ENCODE results near the gene SCN11A. TPM values are rescaled to one million over a fixed set of nuclear protein-coding genes. Genes with fewer than 3 reads are reported as not detected.
A peak's percentile ranks its signal among the peaks of the same experiment; 100 is the strongest.

SCN11A gene
- polyA plus RNA-seq, 3 donors: not detected

- no peaks in the 10 kb centered on the region for H3K36me3 ChIP-seq (replicated peaks in 1 of 2; ENCODE audit: control insufficient read depth in 1 of 2, insufficient read depth in 2 of 2, low read length in 2 of 2)
- H3K27me3 Mint-ChIP-seq (ENCODE audit: low read depth in 3 of 3): peaks cover 2 to 7% (median 3%) of the 10 kb centered on the region in 3 donors
- WGBS (ENCODE audit: insufficient coverage): no CpG with 5 or more reads among the region's 3 CpGs
- no peaks in the 10 kb centered on the region for H3K9me3 ChIP-seq (replicated peaks in 1 of 2; ENCODE audit: control insufficient read depth in 1 of 2, insufficient read depth in 1 of 2, low read length in 2 of 2)
- no peak overlapping the region for H3K4me2 ChIP-seq (replicated peaks; ENCODE audit: extremely low read depth, low read length, poor library complexity, severe bottlenecking)
- intact Hi-C loops (cut with micrococcal nuclease): loop anchor here in 1 of 2 donors (5.0 kb wide), 1 partner anchor 506 kb away; no protein-coding TSS in a partner anchor
- H3K4me3 Mint-ChIP-seq: no peak overlapping the region
- H3K9ac ChIP-seq (ENCODE audit: insufficient read depth, low read length, poor library complexity, severe bottlenecking): no peak overlapping the region
- no peak for DNase-seq
- H2AFZ ChIP-seq (ENCODE audit: insufficient read depth, low read depth, low read length, poor library complexity, severe bottlenecking): no peak overlapping the region
- no peaks in the 10 kb centered on the region for H3K9me3 Mint-ChIP-seq
- H3K4me1 Mint-ChIP-seq: peaks cover 8% of the 10 kb centered on the region
- no peak overlapping the region for H3K27ac ChIP-seq (ENCODE audit: low read depth in 1 of 2, low read length in 2 of 2)
- H3K79me2 ChIP-seq (ENCODE audit: insufficient read depth, low read length): no peaks in the 10 kb centered on the region
- no peak overlapping the region for H3K4me3 ChIP-seq (replicated peaks in 1 of 3; ENCODE audit: low read depth in 2 of 3, low read length in 3 of 3)
- no peaks in the 10 kb centered on the region for H3K27me3 ChIP-seq (ENCODE audit: control insufficient read depth in 2 of 2, insufficient read depth in 2 of 2, low read length in 2 of 2)
- no peaks in the 10 kb centered on the region for H4K20me1 ChIP-seq (ENCODE audit: insufficient read depth, low read length)
- peaks cover 6% of the 10 kb centered on the region in 2 donors for H3K4me1 ChIP-seq (ENCODE audit: control insufficient read depth in 1 of 2, insufficient read depth in 2 of 2, low read length in 2 of 2)
- H3K27ac Mint-ChIP-seq: no peak overlapping the region
- H3K36me3 Mint-ChIP-seq: no peaks in the 10 kb centered on the region
- no peak for TF ChIP-seq CTCF (IDR thresholded peaks at IDR 0.05)
These were observed 23.2 kb downstream of the SCN11A start for GRCh38 chr3:39028546-39028945.

- peak in 2 of 3 donors; percentile 11 to 12 for DNase-seq
- peaks cover 8% of the 10 kb centered on the region for H3K4me1 Mint-ChIP-seq
- no peak overlapping the region for H3K4me2 ChIP-seq (replicated peaks; ENCODE audit: extremely low read depth, low read length, poor library complexity, severe bottlenecking)
- no peak overlapping the region for H3K9ac ChIP-seq (ENCODE audit: insufficient read depth, low read length, poor library complexity, severe bottlenecking)
- no peaks in the 10 kb centered on the region for H4K20me1 ChIP-seq (ENCODE audit: insufficient read depth, low read length)
- no peaks in the 10 kb centered on the region for H3K79me2 ChIP-seq (ENCODE audit: insufficient read depth, low read length)
- no peaks in the 10 kb centered on the region for H3K27me3 ChIP-seq (ENCODE audit: control insufficient read depth in 2 of 2, insufficient read depth in 2 of 2, low read length in 2 of 2)
- H3K36me3 ChIP-seq (replicated peaks in 1 of 2; ENCODE audit: control insufficient read depth in 1 of 2, insufficient read depth in 2 of 2, low read length in 2 of 2): no peaks in the 10 kb centered on the region
- peaks cover 0 to 5% (median 4%) of the 10 kb centered on the region in 3 donors for H3K27me3 Mint-ChIP-seq (ENCODE audit: low read depth in 3 of 3)
- H3K9me3 ChIP-seq (replicated peaks in 1 of 2; ENCODE audit: control insufficient read depth in 1 of 2, insufficient read depth in 1 of 2, low read length in 2 of 2): no peaks in the 10 kb centered on the region
- intact Hi-C loops (cut with micrococcal nuclease): loop anchor here in 1 of 2 donors (5.0 kb wide), 1 partner anchor 503 kb away; no protein-coding TSS in a partner anchor
- no peak for TF ChIP-seq CTCF (IDR thresholded peaks at IDR 0.05)
- H3K27ac ChIP-seq (ENCODE audit: low read depth in 1 of 2, low read length in 2 of 2): no peak overlapping the region
- H2AFZ ChIP-seq (ENCODE audit: insufficient read depth, low read depth, low read length, poor library complexity, severe bottlenecking): no peak overlapping the region
- no peaks in the 10 kb centered on the region for H3K9me3 Mint-ChIP-seq
- H3K4me1 ChIP-seq (ENCODE audit: control insufficient read depth in 1 of 2, insufficient read depth in 2 of 2, low read length in 2 of 2): peaks cover 6% of the 10 kb centered on the region in 2 donors
- no peaks in the 10 kb centered on the region for H3K36me3 Mint-ChIP-seq
- no peak overlapping the region for H3K4me3 ChIP-seq (replicated peaks in 1 of 3; ENCODE audit: low read depth in 2 of 3, low read length in 3 of 3)
- no peak overlapping the region for H3K4me3 Mint-ChIP-seq
- peak overlapping the region in 2 of 7 donors; percentile 32 to 33 for H3K27ac Mint-ChIP-seq
- 78% methylated on average over 4 of the region's 6 CpGs for WGBS (ENCODE audit: insufficient coverage)
These were observed 26.3 kb downstream of the SCN11A start for GRCh38 chr3:39025222-39025970.
